ENCODE data around the gene THAP11.
"Not testable (repeated sequence)": the region's sequence is repeated elsewhere in the genome, so short reads cannot be mapped to it uniquely, and the experiment has no call there.

THAP11 gene

GRCh38 chr16:67837811-67838210 is 4.3 kb upstream of the THAP11 start:
- DNase-seq, result no peak

GRCh38 chr16:67841198-67841815 is 813 bp upstream of the THAP11 start:
- DNase-seq, result no peak

- DNase-seq, result no peak
These were observed 606 bp downstream of the THAP11 start for GRCh38 chr16:67842509-67843342.

GRCh38 chr16:67843343-67843765 is 1.2 kb downstream of the THAP11 start:
- DNase-seq, result no peak

- no peak for DNase-seq
These were observed 2.4 kb downstream of the THAP11 start for GRCh38 chr16:67844497-67844896.

- no peak for DNase-seq
These were observed 3.4 kb downstream of the THAP11 start for GRCh38 chr16:67845291-67846062.

GRCh38 chr16:67846063-67846319 is 3.9 kb downstream of the THAP11 start:
- DNase-seq, result no peak

GRCh38 chr16:67846320-67847063 is 4.4 kb downstream of the THAP11 start, which contains the start of gene NUTF2:
NUTF2 (plus strand) TSS chr16:67846933; CDS start chr16:67865131, 18,198 bp downstream.
- DNase-seq, result peak; percentile 45

GRCh38 chr16:67847064-67847861 is 5.1 kb downstream of the THAP11 start, which contains the start of gene CENPT:
CENPT (minus strand) TSS chr16:67847693; CDS start chr16:67833859, 13,834 bp downstream.
- DNase-seq, result no peak

- no peak for DNase-seq
These were observed 6.0 kb downstream of the THAP11 start for GRCh38 chr16:67848118-67848517.

GRCh38 chr16:67853670-67854069 is 11.6 kb downstream of the THAP11 start:
- DNase-seq, result no peak

- DNase-seq, result no peak
These were observed 13.7 kb downstream of the THAP11 start for GRCh38 chr16:67855789-67856188.

GRCh38 chr16:67856927-67857546 is 14.9 kb downstream of the THAP11 start:
- DNase-seq, result no peak

- no peak for DNase-seq
These were observed 15.6 kb downstream of the THAP11 start for GRCh38 chr16:67857547-67858233.

GRCh38 chr16:67858500-67858899 is 16.4 kb downstream of the THAP11 start:
- DNase-seq, result no peak

GRCh38 chr16:67860589-67861398 is 18.7 kb downstream of the THAP11 start:
- DNase-seq, result no peak

GRCh38 chr16:67861877-67862276 is 19.8 kb downstream of the THAP11 start:
- DNase-seq, result no peak

- no peak for DNase-seq
These were observed 20.8 kb downstream of the THAP11 start for GRCh38 chr16:67862623-67863583.

- DNase-seq, result not testable (repeated sequence)
These were observed 21.9 kb downstream of the THAP11 start for GRCh38 chr16:67864044-67864443.
